ENCODE data around the gene RICTOR.

DNA sequence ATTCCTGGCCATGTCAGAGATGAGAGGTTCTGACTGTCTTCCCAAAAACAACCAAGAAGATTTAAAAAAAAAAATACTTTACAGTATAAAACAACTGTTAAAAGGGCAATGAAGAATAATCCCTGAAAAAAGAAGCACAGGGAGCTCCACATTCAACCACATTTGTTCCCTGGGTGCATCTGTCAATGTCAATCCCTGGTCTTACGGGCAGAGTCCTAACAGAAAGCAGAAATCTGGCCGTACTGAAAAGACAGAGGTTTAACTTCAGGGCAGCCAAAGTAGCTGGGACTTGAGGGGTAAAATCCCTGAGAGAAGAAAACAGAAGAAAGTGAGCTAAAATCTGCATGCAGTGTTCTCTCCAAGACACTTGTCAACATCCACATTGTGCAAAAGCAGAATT, 76.6 kb downstream of the RICTOR start:
- no peak for TF ChIP-seq GATA2 (IDR thresholded peaks at IDR 0.05; ENCODE audit: low read depth, low read length)
- no peak for TF ChIP-seq GATA3 (IDR thresholded peaks at IDR 0.05; ENCODE audit: low read depth, low read length)
